Fibroblast of mammary gland (primary cell): ENCODE results near the gene CENPH.
"Not testable (repeated sequence)": the region's sequence is repeated elsewhere in the genome, so short reads cannot be mapped to it uniquely, and the experiment has no call there.

Experiments used
- DNase-seq: peaks from one replicate; pipeline ENCODE4 v3.0.0-alpha.2; 2010; ENCODE audit warnings: low read depth
- H3K4me3 ChIP-seq: 2 replicates; pipeline ENCODE4 v1.5.1; 2011; ENCODE audit warnings: low read depth, mild to moderate bottlenecking, low read length, moderate library complexity; ENCODE audit not compliant: control insufficient read depth
- CTCF ChIP-seq: conservative IDR thresholded peaks from 2 replicates; pipeline ENCODE4 v1.5.1; 2011; ENCODE audit warnings: low read depth, low read length, inconsistent platforms; ENCODE audit not compliant: control insufficient read depth, insufficient read depth

CENPH gene

GRCh38 chr5:69170495-69170894 lies 18.9 kb upstream of the CENPH start:
- H3K4me3 ChIP-seq = no peak overlapping the region
- DNase-seq = peak; percentile 19
- no peak for TF ChIP-seq CTCF

GRCh38 chr5:69170969-69171368 lies 18.4 kb upstream of the CENPH start:
- no peak overlapping the region for H3K4me3 ChIP-seq
- TF ChIP-seq CTCF = no peak
- no peak for DNase-seq

- not testable (repeated sequence) for H3K4me3 ChIP-seq, DNase-seq
These were observed 7.6 kb upstream of the CENPH start for GRCh38 chr5:69181659-69182293.

- H3K4me3 ChIP-seq = no peak overlapping the region
- no peak for TF ChIP-seq CTCF
- no peak for DNase-seq
These were observed 4.8 kb upstream of the CENPH start for GRCh38 chr5:69184621-69185020.

- no peak for TF ChIP-seq CTCF
- no peak for DNase-seq
- H3K4me3 ChIP-seq = no peak overlapping the region
These were observed 2.0 kb upstream of the CENPH start for GRCh38 chr5:69187342-69187741.

DNA sequence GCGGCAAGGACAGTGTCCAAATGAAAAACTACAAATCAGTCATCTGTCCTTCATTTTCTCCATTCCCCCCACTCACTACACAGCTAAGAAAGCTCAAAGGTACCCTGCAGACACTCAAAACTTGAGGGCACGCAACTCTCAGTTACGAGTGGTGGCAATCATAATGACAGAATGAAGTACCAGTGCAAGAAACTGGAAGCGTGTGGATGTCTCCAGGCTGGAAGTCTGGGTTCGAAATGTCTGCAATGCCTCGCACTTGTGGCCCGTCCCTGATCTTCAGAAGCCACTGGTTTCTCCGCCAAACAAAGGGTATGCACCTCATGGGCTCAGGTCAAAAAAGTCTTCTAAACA lies 597 bp upstream of the CENPH start:
- peak overlapping the region; percentile 98 for H3K4me3 ChIP-seq
- no peak for DNase-seq
- no peak for TF ChIP-seq CTCF

DNA sequence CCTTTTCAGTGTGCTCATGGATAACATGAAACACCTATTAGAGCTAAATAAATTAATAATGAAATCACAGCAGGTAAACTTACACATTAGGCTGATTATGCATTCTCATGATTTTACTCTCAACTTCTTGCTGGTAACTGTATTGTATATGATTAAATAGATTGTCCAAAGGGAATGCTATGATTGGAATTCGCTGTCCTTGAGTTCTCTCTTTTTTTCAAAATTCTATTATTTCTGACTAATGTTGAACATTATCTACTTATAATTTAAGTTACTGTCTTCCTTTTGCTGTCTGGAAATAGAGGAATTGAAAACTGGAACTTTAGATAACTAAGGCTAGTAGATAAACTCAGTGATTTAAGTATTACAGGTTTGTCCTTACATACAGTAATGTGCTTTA lies 13.1 kb downstream of the CENPH start:
- H3K4me3 ChIP-seq = no peak overlapping the region
- no peak for DNase-seq
- TF ChIP-seq CTCF = no peak
